IMR-90 (cell line): ENCODE measurements around the gene FBXO31.

Experiments used
- CTCF ChIP-seq: conservative IDR thresholded peaks from 2 replicates; pipeline ENCODE4 v1.5.1; 2012; ENCODE audit warnings: mild to moderate bottlenecking, low read depth, low read length, improper control_type of control experiment
- MXI1 ChIP-seq: IDR thresholded peaks from 2 replicates; pipeline ENCODE4 v1.6.1; 2012; ENCODE audit warnings: low read depth, mild to moderate bottlenecking, low read length, moderate library complexity, borderline replicate concordance
- POLR2A ChIP-seq: IDR thresholded peaks from 2 replicates; pipeline ENCODE4 v1.6.1; 2012; ENCODE audit warnings: mild to moderate bottlenecking, low read depth, low read length
- USF2 ChIP-seq: fragments of 150-350 bp; IDR thresholded peaks from 2 replicates; pipeline ENCODE4 v1.6.1; 2017; ENCODE audit warnings: mild to moderate bottlenecking, antibody characterized with exemption, low read length, low read depth

- TF ChIP-seq CTCF (no peak), POLR2A (no peak), MXI1 (no peak), USF2 (no peak)
These were observed 9.3 kb downstream of the FBXO31 start for GRCh38 chr16:87374313-87374712.
